Choroid plexus epithelial cell (primary cell): ENCODE measurements around the gene PPP1R27.

Experiments used
- DNase-seq: peaks from one replicate; pipeline ENCODE4 v3.0.0-alpha.2; 2010; ENCODE audit warnings: low read depth
- H3K4me3 ChIP-seq: 2 replicates; pipeline ENCODE4 v1.5.1; 2011; ENCODE audit warnings: low read depth, mild to moderate bottlenecking, control low read depth, low read length, moderate library complexity
- TF ChIP-seq, protein P1 (sequence below): conservative IDR thresholded peaks from 2 replicates; pipeline ENCODE4 v1.5.1; 2011; ENCODE audit warnings: low read depth, mild to moderate bottlenecking, control low read depth, inconsistent platforms, low read length, moderate library complexity

The PPP1R27 gene

DNA sequence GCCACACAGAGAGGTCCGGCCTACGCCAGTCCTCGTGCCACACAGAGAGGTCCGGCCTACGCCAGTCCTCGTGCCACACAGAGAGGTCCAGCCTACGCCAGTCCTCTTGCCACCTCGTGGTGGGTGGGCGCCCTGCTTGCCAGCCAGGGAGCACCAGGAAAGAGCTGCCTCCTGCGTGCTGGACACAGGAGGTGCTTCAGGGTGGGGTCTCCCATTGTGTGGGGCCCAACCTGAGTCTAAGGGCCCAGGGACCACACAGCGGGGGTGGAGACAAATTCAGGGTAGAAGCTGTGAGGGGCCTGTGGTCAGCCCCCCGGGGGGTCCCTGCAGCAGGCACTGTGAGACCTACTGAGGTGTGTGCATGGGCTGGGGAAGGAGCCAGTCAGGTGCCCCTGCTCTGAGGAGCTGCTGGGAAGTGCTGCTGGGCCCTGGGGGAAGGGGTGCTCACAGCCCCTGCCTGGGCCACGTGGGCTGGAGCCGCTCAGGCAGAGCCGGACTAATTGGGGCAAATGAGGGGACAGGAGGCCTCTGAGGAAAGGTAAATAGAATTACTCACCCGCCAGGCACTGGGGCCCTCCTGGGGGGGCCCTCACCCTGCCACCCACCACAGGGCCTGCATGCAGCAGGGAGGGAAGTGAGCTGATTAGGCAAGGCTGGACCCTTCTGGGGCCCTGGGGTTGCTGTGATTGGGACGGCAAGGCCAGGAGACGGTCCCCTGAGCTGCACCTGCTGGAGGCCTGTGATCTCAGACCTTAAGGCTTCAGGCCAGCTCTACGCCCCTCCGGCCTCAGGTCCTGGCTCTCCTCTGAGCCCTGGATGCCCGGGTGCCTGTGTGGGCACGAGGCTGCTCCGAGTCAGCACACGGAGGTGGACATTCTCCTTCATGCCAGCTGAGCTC is 19.9 kb downstream of the PPP1R27 start:
- H3K4me3 ChIP-seq = no peak overlapping the region
- TF ChIP-seq, protein P1, sequence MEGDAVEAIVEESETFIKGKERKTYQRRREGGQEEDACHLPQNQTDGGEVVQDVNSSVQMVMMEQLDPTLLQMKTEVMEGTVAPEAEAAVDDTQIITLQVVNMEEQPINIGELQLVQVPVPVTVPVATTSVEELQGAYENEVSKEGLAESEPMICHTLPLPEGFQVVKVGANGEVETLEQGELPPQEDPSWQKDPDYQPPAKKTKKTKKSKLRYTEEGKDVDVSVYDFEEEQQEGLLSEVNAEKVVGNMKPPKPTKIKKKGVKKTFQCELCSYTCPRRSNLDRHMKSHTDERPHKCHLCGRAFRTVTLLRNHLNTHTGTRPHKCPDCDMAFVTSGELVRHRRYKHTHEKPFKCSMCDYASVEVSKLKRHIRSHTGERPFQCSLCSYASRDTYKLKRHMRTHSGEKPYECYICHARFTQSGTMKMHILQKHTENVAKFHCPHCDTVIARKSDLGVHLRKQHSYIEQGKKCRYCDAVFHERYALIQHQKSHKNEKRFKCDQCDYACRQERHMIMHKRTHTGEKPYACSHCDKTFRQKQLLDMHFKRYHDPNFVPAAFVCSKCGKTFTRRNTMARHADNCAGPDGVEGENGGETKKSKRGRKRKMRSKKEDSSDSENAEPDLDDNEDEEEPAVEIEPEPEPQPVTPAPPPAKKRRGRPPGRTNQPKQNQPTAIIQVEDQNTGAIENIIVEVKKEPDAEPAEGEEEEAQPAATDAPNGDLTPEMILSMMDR = no peak
- no peak for DNase-seq

DNA sequence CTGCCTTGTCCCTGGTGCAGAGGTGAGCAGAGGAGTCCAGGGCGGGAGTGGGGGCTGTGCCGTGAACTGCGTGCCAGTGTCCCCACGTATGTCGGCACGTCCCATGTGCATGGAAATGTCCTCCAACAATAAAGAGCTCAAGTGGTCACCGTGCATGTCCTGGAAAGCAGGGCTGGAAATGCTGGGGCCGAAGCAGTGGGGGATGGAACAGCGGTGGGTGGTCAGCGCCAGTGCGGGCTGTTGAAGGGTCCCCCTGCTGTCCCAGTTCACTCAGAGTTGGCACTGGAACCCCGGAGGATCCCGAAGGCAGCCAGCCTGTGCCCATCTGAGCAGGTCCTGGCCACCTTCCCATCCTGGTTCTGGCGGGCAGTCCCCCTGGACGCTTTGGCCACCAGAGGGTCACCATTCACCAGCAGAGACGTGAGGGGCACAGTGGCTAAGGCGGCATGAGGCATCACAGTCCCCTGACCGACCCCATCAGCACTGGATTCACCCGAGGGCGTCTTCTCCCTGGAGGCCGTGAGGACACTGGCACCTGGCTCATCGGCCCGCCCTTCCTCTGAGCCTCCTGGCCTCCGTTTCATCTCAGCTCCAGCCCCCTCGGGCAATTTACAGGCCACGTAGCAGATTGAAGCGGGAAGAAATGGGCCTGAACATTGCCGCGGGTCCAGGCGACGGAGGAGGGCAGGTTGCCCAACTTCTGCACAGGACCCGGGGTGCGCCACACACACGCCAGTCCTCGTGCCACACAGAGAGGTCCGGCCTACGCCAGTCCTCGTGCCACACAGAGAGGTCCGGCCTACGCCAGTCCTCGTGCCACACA is 20.8 kb downstream of the PPP1R27 start:
- no peak for DNase-seq
- TF ChIP-seq, protein P1 = no peak
- H3K4me3 ChIP-seq = no peak overlapping the region

DNA sequence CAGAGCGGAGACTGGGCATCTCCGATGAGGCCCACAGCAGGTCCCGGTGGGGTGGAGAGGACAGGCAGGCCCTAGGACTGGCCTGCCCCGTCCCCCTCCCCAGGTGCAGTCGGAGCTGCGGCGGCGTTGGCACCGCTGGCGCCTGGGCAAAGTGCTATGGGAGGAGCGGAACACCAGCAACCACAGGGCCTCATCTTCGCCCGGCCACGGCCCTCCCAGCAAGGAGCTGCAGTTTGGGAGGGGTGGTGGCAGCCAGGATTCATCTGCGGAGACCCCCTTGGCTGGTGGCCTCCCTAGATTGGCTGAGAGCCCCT is 21.5 kb downstream of the PPP1R27 start:
- TF ChIP-seq, protein P1 = no peak
- no peak overlapping the region for H3K4me3 ChIP-seq
- no peak for DNase-seq

- no peak for DNase-seq
- TF ChIP-seq, protein P1 = no peak
- H3K4me3 ChIP-seq = no peak overlapping the region
Measured at GRCh38 chr17:81812571-81813370, 22.1 kb downstream of the PPP1R27 start.

DNA sequence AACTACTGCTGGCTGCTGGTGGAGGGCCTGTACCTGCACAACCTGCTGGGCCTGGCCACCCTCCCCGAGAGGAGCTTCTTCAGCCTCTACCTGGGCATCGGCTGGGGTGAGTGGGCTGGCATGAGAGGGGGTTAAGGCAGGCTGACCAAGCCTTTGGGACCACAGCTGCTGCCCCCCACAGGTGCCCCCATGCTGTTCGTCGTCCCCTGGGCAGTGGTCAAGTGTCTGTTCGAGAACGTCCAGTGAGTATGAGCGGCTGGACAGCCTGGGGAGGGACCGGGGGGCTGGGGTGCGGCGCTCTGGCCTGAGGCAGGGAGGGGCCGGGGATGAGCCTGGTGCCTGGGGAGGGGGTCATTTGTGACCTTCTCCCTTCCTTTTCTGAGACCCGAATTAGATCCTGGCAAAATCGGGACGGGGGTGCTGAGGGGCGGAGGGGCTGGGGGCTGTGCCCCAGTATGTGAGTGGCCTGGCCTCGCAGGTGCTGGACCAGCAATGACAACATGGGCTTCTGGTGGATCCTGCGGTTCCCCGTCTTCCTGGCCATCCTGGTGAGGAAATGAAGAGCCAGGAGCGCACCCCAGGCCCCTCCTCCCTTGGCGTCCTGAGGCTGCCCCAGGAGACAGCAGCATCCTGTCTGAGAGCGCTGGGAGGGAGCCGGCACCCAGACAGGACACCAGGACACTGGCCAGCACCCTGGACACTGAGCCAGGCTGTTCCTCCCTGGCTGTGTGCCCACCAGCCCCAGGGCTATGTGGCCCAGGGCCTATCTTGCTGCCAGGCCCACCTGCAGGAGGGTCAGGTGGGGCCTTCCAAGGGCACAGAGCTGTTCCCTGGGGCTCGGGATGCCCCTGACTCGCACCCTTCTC is 22.9 kb downstream of the PPP1R27 start:
- H3K4me3 ChIP-seq = no peak overlapping the region
- DNase-seq = no peak
- TF ChIP-seq, protein P1 = no peak

DNA sequence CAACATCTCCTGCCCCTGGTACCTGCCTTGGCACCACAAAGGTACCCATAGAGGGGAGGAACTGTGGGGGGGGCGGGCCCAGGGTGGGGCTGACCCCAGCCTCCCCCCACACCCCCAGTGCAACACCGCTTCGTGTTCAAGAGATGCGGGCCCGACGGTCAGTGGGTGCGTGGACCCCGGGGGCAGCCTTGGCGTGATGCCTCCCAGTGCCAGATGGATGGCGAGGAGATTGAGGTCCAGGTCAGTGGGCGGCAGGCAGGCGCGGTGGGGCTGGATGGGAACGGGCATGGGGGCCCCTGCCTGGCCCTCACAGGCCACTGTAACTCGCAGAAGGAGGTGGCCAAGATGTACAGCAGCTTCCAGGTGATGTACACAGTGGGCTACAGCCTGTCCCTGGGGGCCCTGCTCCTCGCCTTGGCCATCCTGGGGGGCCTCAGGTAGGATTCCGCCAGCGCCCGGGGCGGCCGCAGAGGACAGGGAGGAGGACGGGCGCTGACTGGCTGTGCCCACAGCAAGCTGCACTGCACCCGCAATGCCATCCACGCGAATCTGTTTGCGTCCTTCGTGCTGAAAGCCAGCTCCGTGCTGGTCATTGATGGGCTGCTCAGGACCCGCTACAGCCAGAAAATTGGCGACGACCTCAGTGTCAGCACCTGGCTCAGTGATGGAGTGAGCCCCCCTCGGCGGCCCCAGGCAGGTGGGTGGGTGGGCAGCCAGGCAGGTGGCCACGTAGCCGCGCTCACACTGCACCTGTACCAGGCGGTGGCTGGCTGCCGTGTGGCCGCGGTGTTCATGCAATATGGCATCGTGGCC is 23.8 kb downstream of the PPP1R27 start:
- TF ChIP-seq, protein P1 = no peak
- no peak overlapping the region for H3K4me3 ChIP-seq
- DNase-seq = no peak
